GM19468 (cell line): ENCODE data around the gene TNFRSF9.
"Not testable (repeated sequence)": the region's sequence is repeated elsewhere in the genome, so short reads cannot be mapped to it uniquely, and the experiment has no call there.

Experiments used
- ATAC-seq: cut with Tn5 transposase; IDR thresholded peaks from one replicate; pipeline ENCODE4 v1.9.1; 2021; ENCODE audit warnings: mild to moderate bottlenecking, moderate library complexity, moderate number of reproducible peaks; ENCODE audit not compliant: unreplicated experiment; ENCODE audit errors: extremely low read depth

TNFRSF9 gene

DNA sequence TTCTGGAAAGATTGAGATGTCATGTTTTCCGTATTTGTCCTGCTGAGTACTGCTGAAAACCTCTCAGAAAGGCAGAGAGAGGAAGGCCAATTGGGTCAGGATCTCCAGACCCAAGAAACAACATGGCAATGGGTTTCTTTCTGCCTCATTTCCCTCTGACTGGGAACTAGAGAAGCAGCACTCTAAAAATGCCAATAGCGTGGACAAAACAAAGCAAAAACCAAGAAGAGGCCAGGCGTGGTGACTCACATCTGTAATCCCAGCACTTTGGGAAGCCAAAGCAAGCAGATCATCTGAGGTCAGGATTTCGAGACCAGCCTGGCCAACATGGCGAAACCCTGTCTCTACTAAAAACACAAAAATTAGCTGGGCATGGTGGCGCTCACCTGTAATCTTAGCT lies 18.3 kb downstream of the TNFRSF9 start:
- ATAC-seq, result no peak

- ATAC-seq, result no peak
These were observed 18.8 kb downstream of the TNFRSF9 start for GRCh38 chr1:7921796-7922195.

DNA sequence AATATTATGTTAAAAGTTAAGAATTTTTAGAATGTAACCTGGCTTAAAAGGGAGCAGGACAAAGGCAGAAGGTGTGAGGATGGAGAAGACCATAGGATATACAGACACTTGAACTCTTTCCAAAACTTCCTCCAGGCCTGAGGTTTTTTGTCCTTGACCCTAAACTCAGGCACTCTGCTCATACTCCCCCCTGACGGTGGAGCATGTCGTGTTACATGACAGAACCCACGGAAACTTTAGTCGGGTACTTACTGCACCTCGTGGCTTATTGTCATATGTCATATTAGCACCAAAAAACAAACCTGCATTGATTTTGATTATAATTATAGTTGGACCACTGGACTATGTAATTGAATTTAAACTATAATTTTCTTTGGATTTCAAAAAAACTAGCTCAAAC lies 20.8 kb downstream of the TNFRSF9 start:
- no peak for ATAC-seq

GRCh38 chr1:7917971-7918370 lies 22.7 kb downstream of the TNFRSF9 start:
- not testable (repeated sequence) for ATAC-seq

DNA sequence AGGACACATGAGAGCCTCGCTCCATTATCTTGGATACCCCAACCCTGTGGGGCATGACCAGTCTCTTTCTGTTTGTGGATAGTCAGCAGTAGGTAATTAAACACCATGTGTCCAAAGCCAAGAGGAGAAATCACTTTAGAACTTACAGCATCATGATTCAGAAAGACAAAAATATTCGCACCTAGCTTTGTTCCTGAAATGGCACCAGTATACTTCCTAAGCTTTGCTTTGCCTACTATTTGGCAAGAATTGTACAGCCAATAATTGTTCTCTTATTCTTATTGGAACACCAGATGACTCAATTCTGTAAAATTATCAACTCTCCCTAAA lies 24.2 kb downstream of the TNFRSF9 start:
- ATAC-seq, result no peak

DNA sequence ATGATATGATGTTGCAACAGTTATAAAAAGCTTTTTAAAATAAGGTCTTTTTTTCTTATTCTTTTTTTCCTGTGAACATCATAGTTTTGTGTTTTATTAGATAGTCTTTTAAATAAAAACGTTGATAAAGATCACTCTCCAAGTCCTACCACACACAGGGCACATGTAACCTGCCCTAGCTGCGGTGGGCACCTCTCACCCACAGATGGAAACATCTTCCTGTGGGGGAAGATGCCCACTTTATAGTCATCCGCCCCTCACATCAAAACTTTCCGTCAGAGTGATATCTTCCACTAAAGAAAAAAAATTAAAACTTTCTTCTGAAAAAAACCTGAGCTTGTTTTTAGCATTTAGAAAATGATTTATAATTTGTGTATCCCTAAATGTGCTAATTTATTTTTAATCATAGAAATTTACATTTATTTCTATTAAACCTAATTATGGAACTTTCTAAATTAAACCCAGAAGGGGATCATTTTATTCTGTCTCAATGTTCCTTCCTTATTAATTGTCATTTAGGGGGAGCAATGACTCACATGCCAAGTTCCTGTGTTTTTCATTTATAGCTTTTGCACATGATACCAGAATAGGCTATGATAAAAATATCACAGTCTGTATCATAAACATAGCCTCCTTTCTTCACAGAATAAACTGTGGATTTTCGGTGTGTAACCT lies 24.7 kb downstream of the TNFRSF9 start:
- ATAC-seq, result no peak

DNA sequence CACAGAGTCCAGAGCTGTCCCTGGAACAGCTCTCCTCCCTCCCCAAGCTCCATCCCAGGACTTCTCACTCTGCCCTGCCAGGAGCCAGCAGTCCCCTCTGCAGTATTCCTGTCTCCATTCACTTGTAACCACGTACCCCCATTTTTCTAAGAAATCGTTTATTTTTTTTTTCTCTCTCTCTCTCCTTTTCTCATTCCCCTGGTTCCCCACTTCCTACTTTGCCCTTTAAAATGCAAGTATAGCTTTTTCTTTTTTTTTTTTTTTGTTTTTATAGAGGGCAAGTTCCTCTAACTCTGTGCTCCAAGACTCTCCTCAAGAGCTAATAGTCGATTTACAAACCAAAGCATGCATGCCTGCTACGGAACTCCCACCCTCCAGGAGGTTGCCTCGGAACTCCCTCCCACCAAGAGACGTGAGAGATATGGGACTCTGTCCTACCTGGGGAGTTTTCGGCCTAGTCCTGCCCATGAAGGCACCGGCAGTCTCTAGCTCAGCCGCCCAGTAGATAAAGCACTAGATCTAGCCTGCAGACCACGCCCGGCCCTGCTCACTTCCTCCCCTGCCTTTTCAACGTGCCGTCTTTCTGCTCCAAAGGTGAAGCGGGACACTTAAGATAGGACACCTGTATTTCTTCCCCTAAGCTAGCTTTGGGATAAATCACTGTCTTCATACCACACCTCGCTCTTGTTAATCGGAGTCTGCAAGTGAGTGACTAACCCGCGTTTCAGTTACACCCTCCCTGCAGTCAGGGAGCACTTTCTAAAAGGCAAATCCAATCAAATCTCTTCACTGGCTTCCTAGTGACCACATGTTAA lies 27.7 kb downstream of the TNFRSF9 start:
- ATAC-seq, result no peak

GRCh38 chr1:7912145-7912544 lies 28.5 kb downstream of the TNFRSF9 start:
- ATAC-seq, result no peak

DNA sequence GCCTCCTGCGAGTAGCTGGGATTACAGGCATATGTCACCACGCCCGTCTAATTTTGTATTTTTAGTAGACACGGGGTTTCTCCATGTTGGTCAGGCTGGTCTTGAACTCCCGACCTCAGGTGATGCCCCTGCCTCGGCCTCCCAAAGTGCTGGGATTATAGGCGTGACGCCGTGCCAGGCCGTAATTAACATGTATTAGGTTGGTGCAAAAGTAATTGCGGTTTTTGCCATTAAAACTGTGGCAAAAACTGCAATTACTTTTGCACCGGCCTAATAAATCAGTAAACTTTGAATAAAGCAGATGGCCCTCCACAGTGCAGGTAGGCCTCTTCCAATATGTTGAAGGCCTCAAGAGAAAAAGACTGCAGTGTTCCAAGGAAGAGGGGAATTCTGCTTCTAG lies 35.4 kb downstream of the TNFRSF9 start:
- no peak for ATAC-seq

- no peak for ATAC-seq
These were observed 38.1 kb downstream of the TNFRSF9 start for GRCh38 chr1:7902478-7903085.

DNA sequence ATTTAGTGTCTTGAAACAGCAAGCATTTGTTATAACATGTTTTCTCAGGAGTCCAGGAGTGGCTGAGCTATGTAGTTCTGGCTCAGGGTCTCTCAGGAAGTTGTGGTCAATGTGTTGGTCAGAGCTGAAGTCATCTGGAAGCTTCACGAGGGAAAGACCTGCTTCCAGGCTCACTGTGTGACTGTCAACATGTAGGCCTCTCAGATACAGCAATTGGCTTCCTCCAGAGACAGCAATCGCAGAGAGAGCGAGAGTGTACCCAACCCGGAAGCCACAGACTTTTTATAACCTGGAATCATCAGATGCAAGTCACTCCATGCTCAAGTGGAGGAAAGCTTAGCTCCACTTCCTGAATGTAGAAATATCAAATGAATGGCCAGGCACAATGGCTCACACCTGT lies 40.9 kb downstream of the TNFRSF9 start:
- no peak for ATAC-seq

DNA sequence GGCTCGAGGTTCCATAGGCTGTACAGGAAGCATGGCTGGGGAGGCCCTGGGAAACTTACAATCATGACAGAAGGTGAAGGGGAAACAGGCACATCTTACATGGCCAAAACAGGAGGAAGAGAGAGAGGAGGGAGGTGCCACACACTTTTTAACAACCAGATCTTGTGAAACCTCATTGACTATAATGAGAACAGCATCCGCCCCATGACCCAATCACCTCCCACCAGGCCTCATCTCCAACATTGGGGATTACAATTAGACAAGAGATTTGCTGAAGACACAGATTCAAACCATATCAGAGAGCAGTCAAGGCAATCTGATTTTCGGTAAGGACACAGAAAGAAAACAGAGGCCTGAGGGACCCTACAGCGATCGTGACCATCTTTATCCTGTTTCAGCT lies 41.7 kb downstream of the TNFRSF9 start:
- no peak for ATAC-seq

DNA sequence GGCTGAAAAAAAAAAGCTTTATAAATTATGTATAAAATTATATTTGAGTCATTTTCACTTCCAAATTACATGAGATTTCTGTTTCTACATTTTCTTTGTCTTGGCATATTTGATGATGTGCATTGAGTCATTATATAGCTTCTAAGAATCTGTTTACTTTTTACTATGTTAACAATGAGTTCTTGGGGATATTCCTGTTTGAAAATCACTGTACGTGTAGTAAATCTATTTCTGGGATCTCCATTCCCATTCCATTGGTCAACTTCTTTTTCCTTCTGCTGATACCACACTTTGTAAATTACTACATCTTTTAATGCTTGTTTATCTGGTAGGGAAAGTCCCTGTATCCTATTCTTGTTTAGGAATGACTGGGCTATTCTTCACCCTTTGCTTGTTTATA lies 43.6 kb downstream of the TNFRSF9 start:
- no peak for ATAC-seq

GRCh38 chr1:7893529-7894180 lies 47.0 kb downstream of the TNFRSF9 start:
- no peak for ATAC-seq

DNA sequence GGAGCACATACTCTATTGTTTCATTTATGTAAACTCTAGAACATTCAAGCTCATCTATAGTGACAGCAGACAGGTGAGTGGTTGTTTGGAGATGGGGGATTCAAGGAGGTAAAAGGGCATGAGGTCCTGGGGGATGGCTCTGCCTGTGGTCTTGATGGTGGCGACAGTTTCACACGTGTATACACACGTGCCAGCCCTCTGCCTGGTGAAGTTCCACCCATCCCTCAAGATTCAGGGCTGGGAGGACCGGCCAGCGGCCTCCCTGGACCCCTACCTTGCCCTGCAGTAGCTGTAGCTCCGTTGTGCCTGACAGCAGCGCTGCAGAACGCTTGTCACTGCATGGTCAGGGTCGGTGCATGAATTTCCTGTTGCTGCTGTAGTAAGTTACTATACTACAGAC lies 48.8 kb downstream of the TNFRSF9 start:
- no peak for ATAC-seq

DNA sequence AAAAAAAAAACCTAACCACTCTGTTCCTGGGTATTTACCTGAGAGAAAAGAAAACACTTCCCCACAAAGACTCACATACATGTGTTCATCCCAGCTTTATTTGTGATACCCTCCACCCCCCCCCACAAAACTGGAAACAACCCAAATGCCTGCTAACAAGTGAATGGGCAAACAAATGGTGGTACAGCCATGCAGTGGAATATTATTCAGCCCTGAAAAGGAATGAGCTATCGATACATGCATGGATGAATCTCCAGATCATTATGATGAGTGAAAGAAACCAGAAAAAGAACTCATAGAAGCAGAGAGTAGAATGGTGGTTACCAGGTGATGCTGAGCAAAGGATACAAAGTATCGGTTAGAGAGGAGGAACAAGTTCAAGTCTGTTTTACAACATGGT lies 49.8 kb downstream of the TNFRSF9 start:
- ATAC-seq, result no peak

DNA sequence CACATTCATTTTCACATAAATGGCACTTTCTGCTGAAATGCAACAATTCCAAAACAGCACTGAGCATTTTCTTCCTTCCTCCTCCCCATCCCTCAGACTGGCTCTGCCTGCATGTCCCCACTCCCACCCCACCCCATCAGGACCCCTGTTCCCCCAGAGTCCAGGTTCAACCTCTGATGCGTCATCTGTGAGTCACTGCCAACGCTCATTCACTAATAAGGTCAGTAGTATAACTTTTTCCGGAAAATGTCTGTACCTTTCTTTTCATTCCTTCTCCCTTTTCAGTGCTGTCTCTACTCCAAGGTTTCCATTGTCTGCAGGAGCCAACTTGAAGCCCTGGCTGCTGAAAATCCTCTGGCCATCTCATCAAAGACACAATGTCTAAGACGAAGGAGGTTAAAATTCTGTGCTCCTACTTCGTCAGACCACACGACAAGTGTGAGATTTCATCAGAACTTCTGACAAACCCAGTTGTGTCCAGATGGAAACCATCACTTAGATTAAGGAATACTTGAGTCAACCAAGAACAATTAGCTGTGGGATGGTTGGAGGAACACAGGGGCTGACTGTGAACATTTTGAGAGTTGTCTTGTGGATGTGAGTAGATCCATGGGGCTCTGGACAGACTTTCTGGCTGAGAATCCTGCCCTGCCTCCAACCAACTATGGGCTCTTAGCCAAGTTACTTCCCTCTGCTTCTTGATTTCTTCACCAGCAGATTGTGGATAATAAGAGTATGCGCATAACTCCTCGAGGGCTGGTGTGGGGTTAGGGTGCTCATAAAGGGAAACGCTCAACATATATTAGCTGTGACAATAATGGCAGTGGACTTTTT lies 52.2 kb downstream of the TNFRSF9 start:
- ATAC-seq, result no peak

- ATAC-seq, result no peak
These were observed 54.3 kb downstream of the TNFRSF9 start for GRCh38 chr1:7886405-7886745.

- no peak for ATAC-seq
These were observed 54.9 kb downstream of the TNFRSF9 start for GRCh38 chr1:7885513-7886404.
